Measurements from ENCODE around the gene OTOP1. TPM values are rescaled to one million over a fixed set of nuclear protein-coding genes. Genes with fewer than 3 reads are reported as not detected.
A peak's percentile ranks its signal among the peaks of the same experiment; 100 is the strongest.
"Not testable (repeated sequence)": the region's sequence is repeated elsewhere in the genome, so short reads cannot be mapped to it uniquely, and the experiment has no call there.

OTOP1 gene
- total RNA-seq, 1 donor, result under 0.01 TPM

GRCh38 chr4:4233610-4234009, 6.9 kb upstream of the OTOP1 start:
- DNase-seq (ENCODE audit: low read depth in 2 of 3, low spot score in 2 of 3), result no peak

- no peak for DNase-seq (ENCODE audit: low read depth in 2 of 3, low spot score in 2 of 3)
Observed at GRCh38 chr4:4228356-4228668, 1.6 kb upstream of the OTOP1 start.

- no peak for DNase-seq (ENCODE audit: low read depth in 2 of 3, low spot score in 2 of 3)
Observed at GRCh38 chr4:4227510-4228355, 1.0 kb upstream of the OTOP1 start.

- no peak for DNase-seq (ENCODE audit: low read depth in 2 of 3, low spot score in 2 of 3)
Observed at GRCh38 chr4:4225915-4226605, 669 bp downstream of the OTOP1 start.

GRCh38 chr4:4217113-4217512, 9.6 kb downstream of the OTOP1 start:
- no peak for DNase-seq (ENCODE audit: low read depth in 2 of 3, low spot score in 2 of 3)

- no peak for DNase-seq (ENCODE audit: low read depth in 2 of 3, low spot score in 2 of 3)
Observed at GRCh38 chr4:4216648-4217047, 10.1 kb downstream of the OTOP1 start.

- DNase-seq (ENCODE audit: low read depth in 2 of 3, low spot score in 2 of 3), result not testable (repeated sequence)
Observed at GRCh38 chr4:4213674-4214073, 13.1 kb downstream of the OTOP1 start.

- no peak for DNase-seq (ENCODE audit: low read depth in 2 of 3, low spot score in 2 of 3)
Observed at GRCh38 chr4:4206204-4206603, 20.5 kb downstream of the OTOP1 start.

GRCh38 chr4:4204401-4204745, 22.4 kb downstream of the OTOP1 start:
- no peak for DNase-seq (ENCODE audit: low read depth in 2 of 3, low spot score in 2 of 3)

GRCh38 chr4:4203688-4204400, 22.9 kb downstream of the OTOP1 start:
- DNase-seq (ENCODE audit: low read depth in 2 of 3, low spot score in 2 of 3), result no peak

GRCh38 chr4:4202510-4202909, 24.2 kb downstream of the OTOP1 start:
- no peak for DNase-seq (ENCODE audit: low read depth in 2 of 3, low spot score in 2 of 3)

- DNase-seq (ENCODE audit: low read depth in 2 of 3, low spot score in 2 of 3), result no peak
Observed at GRCh38 chr4:4200624-4201023, 26.1 kb downstream of the OTOP1 start.

- DNase-seq (ENCODE audit: low read depth in 2 of 3, low spot score in 2 of 3), result no peak
Observed at GRCh38 chr4:4195354-4195753, 31.4 kb downstream of the OTOP1 start.

GRCh38 chr4:4188557-4188956, 38.2 kb downstream of the OTOP1 start:
- DNase-seq (ENCODE audit: low read depth in 2 of 3, low spot score in 2 of 3), result not testable (repeated sequence)

- no peak for DNase-seq (ENCODE audit: low read depth in 2 of 3, low spot score in 2 of 3)
Observed at GRCh38 chr4:4185528-4185927, 41.2 kb downstream of the OTOP1 start.

GRCh38 chr4:4182835-4183568, 43.7 kb downstream of the OTOP1 start:
- DNase-seq (ENCODE audit: low read depth in 2 of 3, low spot score in 2 of 3), result peak in 2 of 3 donors; percentile 9 to 23

- no peak for DNase-seq (ENCODE audit: low read depth in 2 of 3, low spot score in 2 of 3)
Observed at GRCh38 chr4:4170596-4171150, 56.1 kb downstream of the OTOP1 start.

GRCh38 chr4:4167981-4168780, 58.5 kb downstream of the OTOP1 start:
- not testable (repeated sequence) for DNase-seq (ENCODE audit: low read depth in 2 of 3, low spot score in 2 of 3)

GRCh38 chr4:4166986-4167385, 59.7 kb downstream of the OTOP1 start:
- DNase-seq (ENCODE audit: low read depth in 2 of 3, low spot score in 2 of 3), result not testable (repeated sequence)
